Liver (tissue), 9 donors: Measurements from ENCODE around the gene MAPKAP1. TPM values are rescaled to one million over a fixed set of nuclear protein-coding genes. Genes with fewer than 3 reads are reported as not detected.

Source experiments
- DNase-seq: peaks from one replicate; pipeline ENCODE4 v3.0.0-alpha.2; 2017; ENCODE audit warnings: low spot score
- H3K27ac ChIP-seq, 2 donors: one replicate each; pipeline ENCODE4 v1.7.0; 2013; ENCODE audit warnings: inconsistent platforms in 2 of 2, low read length in 2 of 2, control low read depth in 1 of 2, low read depth in 1 of 2, mild to moderate bottlenecking in 1 of 2
- H3K27me3 ChIP-seq, 4 donors: one replicate each; pipeline versions ENCODE4 v1.6.1 to v1.7.0; 2013; ENCODE audit warnings: low read length in 3 of 4, inconsistent platforms in 1 of 4, mild to moderate bottlenecking in 1 of 4, moderate library complexity in 1 of 4; ENCODE audit not compliant: control insufficient read depth in 4 of 4, insufficient read depth in 4 of 4
- H3K36me3 ChIP-seq, 4 donors: one replicate each; pipeline versions ENCODE4 v1.6.1 to v1.7.0; 2013; ENCODE audit warnings: low read length in 3 of 4, mild to moderate bottlenecking in 3 of 4, low read depth in 1 of 4, moderate library complexity in 1 of 4; ENCODE audit not compliant: control insufficient read depth in 4 of 4, insufficient read depth in 3 of 4
- H3K4me1 ChIP-seq, 4 donors: one replicate each; pipeline versions ENCODE4 v1.6.1 to v1.7.0; 2013; ENCODE audit warnings: low read length in 3 of 4, mild to moderate bottlenecking in 3 of 4, moderate library complexity in 1 of 4; ENCODE audit not compliant: control insufficient read depth in 4 of 4, insufficient read depth in 4 of 4
- H3K4me3 ChIP-seq, 3 donors: one replicate each; pipeline versions ENCODE4 v1.6.1 to v1.7.0; 2013; ENCODE audit warnings: low read length in 3 of 3, control low read depth in 1 of 3, low read depth in 1 of 3, mild to moderate bottlenecking in 1 of 3
- H3K9ac ChIP-seq, 2 donors: one replicate each; pipeline ENCODE4 v1.7.0; 2013; ENCODE audit warnings: low read length in 2 of 2, mild to moderate bottlenecking in 2 of 2, moderate library complexity in 2 of 2, control low read depth in 1 of 2, low read depth in 1 of 2
- H3K9me3 ChIP-seq, 4 donors: one replicate each; pipeline versions ENCODE4 v1.6.1 to v1.7.0; 2013; ENCODE audit warnings: low read length in 3 of 4; ENCODE audit not compliant: control insufficient read depth in 4 of 4
- ATF3 ChIP-seq: IDR thresholded peaks from 2 replicates; pipeline ENCODE4 v1.6.1; 2016; ENCODE audit warnings: antibody characterized with exemption
- CTCF ChIP-seq: fragments of 150-350 bp; IDR thresholded peaks from 2 replicates; pipeline ENCODE4 v1.5.1; 2017; ENCODE audit warnings: improper control_type of control experiment, low read depth, low read length; ENCODE audit not compliant: missing input control
- EGR1 ChIP-seq, 2 donors: IDR thresholded peaks; 2 replicates each; pipeline ENCODE4 v1.6.1; 2016 to 2018; ENCODE audit warnings: antibody characterized with exemption in 2 of 2, low read depth in 2 of 2
- GABPA ChIP-seq, 2 donors: IDR thresholded peaks in 1 of 2; conservative IDR thresholded peaks in 1 of 2; 2 replicates each; pipeline ENCODE4 v1.6.1; 2016; ENCODE audit warnings: antibody characterized with exemption in 2 of 2, mild to moderate bottlenecking in 1 of 2, moderate library complexity in 1 of 2
- HNF4A ChIP-seq, 2 donors: conservative IDR thresholded peaks; 2 replicates each; pipeline ENCODE4 v1.6.1; 2016; ENCODE audit warnings: antibody characterized with exemption in 2 of 2, mild to moderate bottlenecking in 2 of 2
- HNF4G ChIP-seq: IDR thresholded peaks from 2 replicates; pipeline ENCODE4 v1.6.1; 2016; ENCODE audit warnings: antibody characterized with exemption
- JUND ChIP-seq, 2 donors: IDR thresholded peaks; 2 replicates each; pipeline ENCODE4 v1.6.1; 2016; ENCODE audit warnings: antibody characterized with exemption in 2 of 2
- MAX ChIP-seq: IDR thresholded peaks from 2 replicates; pipeline ENCODE4 v1.6.1; 2016; ENCODE audit warnings: antibody characterized with exemption
- RAD21 ChIP-seq, 2 donors: IDR thresholded peaks; 2 replicates each; pipeline ENCODE4 v1.6.1; 2016; ENCODE audit warnings: antibody characterized with exemption in 2 of 2, mild to moderate bottlenecking in 2 of 2
- SP1 ChIP-seq: IDR thresholded peaks from 2 replicates; pipeline ENCODE4 v1.6.1; 2018; ENCODE audit warnings: antibody characterized with exemption, mild to moderate bottlenecking
- TAF1 ChIP-seq: conservative IDR thresholded peaks from 2 replicates; pipeline ENCODE4 v1.6.1; 2016; ENCODE audit warnings: antibody characterized with exemption, mild to moderate bottlenecking
- ZBTB33 ChIP-seq: IDR thresholded peaks from 2 replicates; pipeline ENCODE4 v1.6.1; 2016; ENCODE audit warnings: antibody characterized with exemption
- WGBS: extraction: QIAGEN DNeasy Blood & Tissue Kit; methylation state at CpG from one replicate; pipeline ENCODE4 v1.1.7; 2013; 5-methylcytosine and 5-hydroxymethylcytosine counted together
- polyA plus RNA-seq, 2 donors: library from polyadenylated mRNA; stranded (reverse) in 1 of 2; unstranded in 1 of 2; fragments of 200-250 nt in 1 of 2; fragments of >200 nt in 1 of 2; fragmentation: Nextera tagmentation in 1 of 2; extraction: Ambion mirVana in 1 of 2; gene quantifications; one replicate each; pipeline versions ENCODE4 v1.2.1 to v1.2.3, GENCODE V29; 2013 to 2015
- total RNA-seq, 2 donors: library from RNA; depleted of rRNA; stranded (reverse); fragments of >200 nt; gene quantifications; one replicate each; pipeline ENCODE4 v1.2.3, GENCODE V29; 2014
- donor health status: healthy.
- donor health status: healthy.
- donor health status: healthy.
- donor health status: healthy.
- donor health status: healthy.

Gene MAPKAP1
- total and polyA plus RNA-seq, 4 donors, result 23.6 to 55.9 (median 32.7) TPM

GRCh38 chr9:125756518-125756917 is 49.5 kb upstream of the MAPKAP1 start:
- Histone ChIP-seq H3K4me1 (peaks cover 7 to 21% (median 9%) of the 10 kb centered on the region in 4 donors), H3K9me3 (no peaks in the 10 kb centered on the region), H3K27me3 (no peaks in the 10 kb centered on the region), H3K4me3 (no peak overlapping the region), H3K27ac (no peak overlapping the region), H3K9ac (no peak overlapping the region), H3K36me3 (no peaks in the 10 kb centered on the region)
- 97% methylated on average over 4 of the region's 4 CpGs for WGBS
- no peak for DNase-seq
- TF ChIP-seq HNF4A (conservative IDR thresholded peaks at IDR 0.05) (no peak), CTCF (no peak), RAD21 (IDR thresholded peaks at IDR 0.05) (no peak), TAF1 (no peak), HNF4G (no peak), ATF3 (no peak)

- Histone ChIP-seq H3K27ac (no peak overlapping the region), H3K27me3 (no peaks in the 10 kb centered on the region), H3K36me3 (no peaks in the 10 kb centered on the region), H3K9ac (no peak overlapping the region), H3K4me1 (peaks cover 7 to 29% (median 17%) of the 10 kb centered on the region in 4 donors), H3K4me3 (no peak overlapping the region), H3K9me3 (no peaks in the 10 kb centered on the region)
- no peak for DNase-seq
- 35% methylated on average over 1 of the region's 1 CpG for WGBS
- TF ChIP-seq CTCF (no peak), RAD21 (IDR thresholded peaks at IDR 0.05) (peak in 1 of 2 donors; percentile 12), SP1 (no peak), GABPA (IDR thresholded peaks at IDR 0.05 in 1 of 2, conservative IDR thresholded peaks at IDR 0.05 in 1 of 2) (no peak), TAF1 (no peak), MAX (no peak)
These were observed 48.3 kb upstream of the MAPKAP1 start for GRCh38 chr9:125755340-125755739.

- H3K9me3 ChIP-seq, result no peaks in the 10 kb centered on the region
- H3K27me3 ChIP-seq, result no peaks in the 10 kb centered on the region
- 54% methylated on average over 2 of the region's 2 CpGs for WGBS
- peaks cover 5 to 34% (median 22%) of the 10 kb centered on the region in 4 donors for H3K4me1 ChIP-seq
- H3K27ac ChIP-seq, result no peak overlapping the region
- no peak for DNase-seq
- no peak for TF ChIP-seq EGR1 (IDR thresholded peaks at IDR 0.05; ENCODE audit: low read depth in 2 of 2)
- no peak for TF ChIP-seq JUND (IDR thresholded peaks at IDR 0.05)
- TF ChIP-seq ZBTB33, result no peak
- no peak for TF ChIP-seq HNF4G
- no peak overlapping the region for H3K9ac ChIP-seq
- H3K36me3 ChIP-seq, result no peaks in the 10 kb centered on the region
- no peak overlapping the region for H3K4me3 ChIP-seq
These were observed 47.1 kb upstream of the MAPKAP1 start for GRCh38 chr9:125754096-125754495.
